ENCODE measurements around the gene DSG1. TPM values are rescaled to one million over a fixed set of nuclear protein-coding genes. Genes with fewer than 3 reads are reported as not detected.
"Not testable (repeated sequence)": the region's sequence is repeated elsewhere in the genome, so short reads cannot be mapped to it uniquely, and the experiment has no call there.

Gene DSG1
- polyA plus RNA-seq: under 1 TPM in 1 of 3 donors, not detected in 2; 0.01 TPM

DNA sequence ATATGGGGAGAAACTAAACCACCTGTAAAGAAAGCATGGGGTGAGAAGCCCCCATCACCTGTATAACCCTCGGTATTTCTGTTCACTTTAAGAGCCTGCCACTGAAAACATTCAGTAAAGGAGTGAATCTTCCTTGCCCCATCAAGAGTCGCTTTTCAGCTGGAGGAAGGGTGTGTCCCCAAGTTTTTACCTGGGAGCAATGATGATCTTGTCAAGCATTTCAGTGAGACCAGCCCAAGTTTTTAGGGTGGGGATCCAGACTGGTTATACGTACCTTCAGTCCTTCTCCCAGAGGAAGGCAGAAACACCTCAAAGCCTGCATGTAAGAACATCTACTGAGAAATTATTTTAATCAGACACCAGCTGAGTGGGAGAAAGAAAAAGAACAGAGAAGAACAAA, at the start of gene DSG1:
TSS of gene DSG1 (plus strand) at position 301 of the 400 bp plus-strand sequence. CDS start 141 bp downstream, outside the sequence.
- H3K27ac ChIP-seq (ENCODE audit: low read depth, low read length): no peak within 1 kb of the TSS
- 89 to 92% (median 90%) methylated on average over 3 of the region's 3 CpGs for WGBS, 3 donors

DNA sequence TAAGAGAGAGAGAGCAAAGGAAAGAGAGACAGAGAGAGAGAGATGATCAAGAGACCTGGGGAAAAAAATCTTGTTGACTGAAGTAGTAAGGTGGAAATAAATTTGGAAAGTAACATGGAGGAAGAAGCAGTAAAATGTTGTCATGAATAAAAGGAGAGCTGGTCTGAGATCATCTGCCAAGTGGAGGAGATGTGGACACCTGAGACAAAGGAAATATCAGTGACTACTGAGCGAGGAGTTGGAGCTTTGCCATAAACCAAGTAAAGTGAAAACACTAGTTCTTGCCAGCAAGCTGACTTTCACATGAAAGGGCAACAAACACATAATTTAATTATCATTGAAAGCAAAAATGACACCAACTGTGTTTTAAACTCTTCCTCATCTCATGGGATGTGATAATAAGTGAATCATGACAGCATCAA, 49.0 kb upstream of the DSG1 start:
- 9 to 20% (median 14%) methylated on average over 1 of the region's 1 CpG for WGBS, 3 donors
- H3K27ac ChIP-seq (ENCODE audit: low read depth, low read length): no peak overlapping the region

DNA sequence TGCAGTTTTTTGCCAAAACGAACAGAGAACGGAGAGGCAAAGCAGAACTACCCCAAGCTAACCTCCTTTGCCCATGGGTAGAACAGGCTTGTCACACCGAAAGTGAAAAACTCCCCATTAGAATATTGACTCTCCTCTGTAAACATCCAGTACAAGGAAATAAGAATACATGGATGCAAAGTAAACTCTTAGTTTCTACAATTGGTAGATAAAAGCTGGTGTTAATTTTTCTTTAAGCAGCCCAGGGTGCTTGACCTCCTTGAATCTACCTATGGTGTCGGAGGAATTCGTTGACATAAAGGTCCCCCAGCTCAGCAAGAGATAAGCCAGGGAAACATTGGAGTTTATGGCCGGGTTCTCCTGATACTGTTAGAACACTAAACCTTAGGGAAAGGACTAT, 48.4 kb upstream of the DSG1 start:
- H3K27ac ChIP-seq (ENCODE audit: low read depth, low read length): no peak overlapping the region
- WGBS, 3 donors: 31 to 74% (median 70%) methylated on average over 6 of the region's 6 CpGs

DNA sequence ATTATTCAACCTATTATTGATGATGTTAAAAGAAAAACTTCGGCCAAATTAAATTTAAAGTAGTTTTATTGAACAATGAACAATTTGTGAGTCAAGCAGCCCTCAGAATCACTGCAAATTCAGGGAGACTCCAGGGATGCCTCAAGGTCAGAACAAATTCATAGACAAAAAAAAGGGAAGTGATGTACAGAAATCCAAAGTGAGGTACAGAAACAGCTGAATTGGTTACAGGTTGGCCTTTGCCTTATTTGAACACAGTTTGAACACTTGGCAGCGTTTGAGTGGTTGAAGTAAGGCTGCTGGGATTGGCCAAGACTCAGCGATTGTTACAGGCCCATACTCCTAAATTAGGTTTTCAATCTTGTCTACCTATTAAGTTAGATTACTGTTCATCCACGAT, 47.4 kb upstream of the DSG1 start:
- H3K27ac ChIP-seq (ENCODE audit: low read depth, low read length): no peak overlapping the region
- WGBS, 3 donors: 87 to 91% (median 89%) methylated on average over 4 of the region's 4 CpGs

DNA sequence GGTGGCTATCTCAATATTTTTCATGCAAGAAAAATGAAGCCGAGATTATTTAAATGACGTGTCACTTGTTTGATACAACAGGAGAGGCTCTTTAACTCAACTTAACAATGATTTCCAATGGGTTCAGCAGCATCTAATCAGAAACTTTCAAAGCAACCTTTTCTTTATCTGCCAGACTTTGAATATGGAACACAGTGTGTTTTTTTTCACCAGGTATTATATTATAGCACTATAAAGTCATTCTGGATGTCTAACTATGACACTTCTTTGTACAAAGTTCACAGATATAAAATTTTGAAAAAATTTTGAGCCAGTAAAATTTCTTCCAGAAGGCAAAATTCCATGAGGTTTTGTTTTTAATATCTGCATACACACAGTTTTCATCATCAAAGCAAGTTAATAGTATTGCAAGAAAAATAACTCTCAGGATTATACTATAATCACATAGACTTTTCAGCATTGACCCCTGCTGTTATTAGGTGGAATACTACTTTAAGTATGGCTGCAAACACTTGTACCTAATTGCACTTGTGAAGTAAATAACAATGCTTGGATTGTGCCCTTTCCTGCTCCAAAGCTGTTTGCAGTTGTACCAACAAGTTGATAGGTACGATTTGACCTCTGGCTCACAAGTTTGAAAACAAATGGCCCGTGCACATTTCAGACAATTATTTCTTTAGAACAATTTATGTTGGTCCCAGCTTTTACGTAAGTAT, 44.0 kb upstream of the DSG1 start:
- no peak overlapping the region for H3K27ac ChIP-seq (ENCODE audit: low read depth, low read length)
- 44 to 77% (median 69%) methylated on average over 5 of the region's 5 CpGs for WGBS, 3 donors

DNA sequence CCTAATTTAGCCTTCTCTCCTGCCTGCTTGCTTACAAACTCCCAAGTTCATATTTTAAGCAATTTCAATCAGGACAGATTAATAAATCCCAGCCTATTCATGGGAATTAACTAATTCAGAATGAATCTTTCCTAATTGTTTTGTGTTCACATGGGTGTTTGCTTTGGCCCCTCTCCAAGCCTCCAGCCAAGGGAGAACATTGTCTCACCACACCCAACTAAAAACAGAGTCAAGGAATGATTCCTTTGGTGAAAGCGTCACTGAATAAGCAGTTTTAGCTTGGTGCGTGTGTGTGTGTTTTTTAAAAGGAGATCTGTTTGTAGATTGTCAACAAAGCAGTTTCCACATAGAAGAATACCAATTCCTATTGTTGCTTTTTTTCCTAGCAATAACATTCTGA, 43.0 kb upstream of the DSG1 start:
- no peak overlapping the region for H3K27ac ChIP-seq (ENCODE audit: low read depth, low read length)
- 10 to 45% (median 36%) methylated on average over 2 of the region's 2 CpGs for WGBS, 3 donors

DNA sequence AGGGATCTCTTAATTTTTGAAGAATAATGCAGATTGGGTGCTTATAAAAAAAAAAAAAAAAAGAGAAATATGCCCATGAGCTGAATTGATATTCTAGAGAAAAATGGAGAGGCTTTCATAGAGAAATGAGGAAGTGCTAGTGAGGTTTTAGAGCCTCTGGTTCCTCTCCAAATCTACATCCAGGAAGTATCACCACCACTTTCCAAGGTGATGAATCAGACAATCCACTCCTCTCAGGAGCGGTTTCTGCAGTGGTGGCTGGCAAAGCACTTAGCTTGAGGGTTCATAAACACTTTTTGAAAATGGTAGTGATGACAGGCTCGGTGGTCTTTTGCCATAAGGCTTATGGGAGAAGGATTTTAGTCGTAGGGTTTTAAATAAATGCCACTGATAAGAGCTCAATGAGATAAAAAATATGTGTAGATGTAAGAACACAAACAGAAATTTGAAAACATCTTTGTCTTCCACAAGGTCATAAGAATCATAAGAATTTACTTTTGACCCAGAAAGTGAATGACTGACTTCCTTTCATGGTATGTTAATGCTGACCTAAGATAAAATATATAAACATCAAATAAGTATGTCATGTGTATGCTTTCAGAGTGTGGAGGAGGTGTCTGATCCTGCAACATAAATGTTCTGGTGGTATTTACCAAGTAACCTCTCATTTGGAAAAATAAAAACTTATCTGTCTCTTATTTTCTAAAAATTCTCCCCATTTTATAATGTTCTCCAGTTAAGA, 42.1 kb upstream of the DSG1 start:
- WGBS, 3 donors: 35 to 46% (median 44%) methylated on average over 3 of the region's 3 CpGs
- H3K27ac ChIP-seq (ENCODE audit: low read depth, low read length): no peak overlapping the region

DNA sequence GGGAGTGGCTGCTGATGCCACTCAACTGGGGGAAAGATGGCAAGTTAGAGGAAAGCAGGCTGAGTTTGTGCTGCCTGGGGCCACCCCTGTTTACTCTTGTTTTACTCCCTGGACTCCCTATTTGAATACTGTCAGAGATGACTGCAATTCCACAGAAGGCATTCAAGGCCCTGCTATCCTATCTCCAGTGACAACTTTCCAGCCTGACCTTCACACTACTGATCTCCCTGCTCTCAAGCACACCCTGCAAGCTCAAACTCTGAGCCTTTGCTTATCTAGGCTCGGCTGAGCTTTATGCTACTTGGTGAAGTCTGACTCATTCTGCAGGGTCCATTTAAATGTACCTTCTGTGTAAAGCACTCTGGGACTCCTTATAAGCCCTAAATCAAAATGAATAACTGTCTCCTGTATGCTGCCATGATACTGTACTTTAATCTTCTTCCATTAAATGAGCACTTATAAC, 39.3 kb upstream of the DSG1 start:
- H3K27ac ChIP-seq (ENCODE audit: low read depth, low read length): no peak overlapping the region
- WGBS, 3 donors: 71 to 84% (median 81%) methylated on average over 1 of the region's 1 CpG

DNA sequence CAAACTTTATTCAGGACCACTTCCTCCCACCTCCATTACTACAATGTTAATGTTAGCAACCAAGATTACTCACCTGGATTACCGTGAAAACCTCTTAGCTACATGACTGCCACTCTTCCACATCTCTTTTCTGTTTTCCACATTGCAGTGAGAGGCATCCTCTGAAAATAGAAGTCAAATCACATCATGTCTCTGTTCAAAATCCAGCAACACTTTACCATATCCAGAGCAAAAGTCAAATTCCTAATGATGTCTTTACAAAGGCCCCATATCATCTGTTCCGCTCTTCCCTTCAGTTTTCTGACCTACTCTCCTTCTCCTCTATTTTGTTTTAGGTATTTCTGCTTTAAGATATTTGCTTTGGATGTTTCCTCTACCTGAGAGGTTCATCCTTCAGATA, 37.5 kb upstream of the DSG1 start:
- H3K27ac ChIP-seq (ENCODE audit: low read depth, low read length): no peak overlapping the region
- 78 to 100% (median 95%) methylated on average over 2 of the region's 2 CpGs for WGBS, 3 donors

DNA sequence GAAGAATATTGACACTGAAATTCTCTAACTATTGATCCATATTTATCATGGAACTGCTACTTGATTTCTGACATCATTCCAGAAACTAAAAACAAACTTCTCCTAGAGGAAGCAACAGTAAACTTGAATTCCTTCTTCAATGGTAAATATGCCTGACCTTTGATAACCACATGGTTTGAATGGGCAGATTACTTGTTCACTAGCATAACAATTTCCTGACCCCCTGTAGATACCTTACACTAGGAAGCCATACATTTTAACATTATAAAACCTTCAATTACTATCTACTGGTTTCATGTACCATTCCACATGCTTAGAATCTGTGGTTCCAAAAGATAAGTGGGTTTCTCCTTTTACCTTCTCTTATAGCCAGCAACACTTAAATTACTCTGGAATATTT, 36.5 kb upstream of the DSG1 start:
- H3K27ac ChIP-seq (ENCODE audit: low read depth, low read length): no peak overlapping the region

DNA sequence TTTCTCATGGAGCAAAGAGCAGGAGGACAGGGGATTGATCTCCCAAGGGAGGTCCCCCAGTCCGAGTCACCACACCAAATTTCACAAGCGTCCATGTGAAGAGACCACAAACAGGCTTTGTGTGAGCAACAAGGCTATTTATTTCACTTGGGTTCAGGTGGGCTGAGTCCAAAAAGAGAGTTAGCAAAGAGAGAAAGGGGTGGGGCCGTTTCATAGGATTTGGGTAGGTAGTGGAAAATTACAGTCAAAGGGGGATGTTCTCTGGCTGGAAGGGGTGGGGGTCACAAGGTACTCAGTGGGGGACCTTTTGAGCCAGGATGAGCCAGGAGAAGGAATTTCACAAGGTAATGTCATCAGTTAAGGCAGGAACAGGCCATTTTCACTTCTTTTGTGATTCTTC, 28.5 kb upstream of the DSG1 start:
- 55 to 85% (median 68%) methylated on average over 3 of the region's 3 CpGs for WGBS, 3 donors
- not testable (repeated sequence) for H3K27ac ChIP-seq (ENCODE audit: low read depth, low read length)

DNA sequence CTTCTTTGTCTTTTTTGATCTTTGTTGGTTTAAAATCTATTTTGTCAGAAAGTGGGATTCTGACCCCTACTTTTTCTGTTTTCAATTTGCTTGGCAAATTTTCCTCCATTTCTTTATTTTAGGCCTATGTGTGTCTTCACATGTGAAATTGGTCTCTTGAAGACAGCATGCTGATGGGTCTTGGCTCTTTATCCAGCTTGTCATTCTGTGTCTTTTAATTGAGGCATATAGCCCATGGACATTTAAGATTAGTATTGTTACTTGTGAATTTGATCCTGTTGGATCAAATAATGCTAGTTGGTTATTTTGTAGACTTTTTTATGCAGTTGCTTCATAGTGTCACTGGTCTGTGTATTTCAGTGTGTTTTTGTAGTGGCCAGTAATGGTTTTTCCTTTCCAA, 26.3 kb upstream of the DSG1 start:
- no peak overlapping the region for H3K27ac ChIP-seq (ENCODE audit: low read depth, low read length)

DNA sequence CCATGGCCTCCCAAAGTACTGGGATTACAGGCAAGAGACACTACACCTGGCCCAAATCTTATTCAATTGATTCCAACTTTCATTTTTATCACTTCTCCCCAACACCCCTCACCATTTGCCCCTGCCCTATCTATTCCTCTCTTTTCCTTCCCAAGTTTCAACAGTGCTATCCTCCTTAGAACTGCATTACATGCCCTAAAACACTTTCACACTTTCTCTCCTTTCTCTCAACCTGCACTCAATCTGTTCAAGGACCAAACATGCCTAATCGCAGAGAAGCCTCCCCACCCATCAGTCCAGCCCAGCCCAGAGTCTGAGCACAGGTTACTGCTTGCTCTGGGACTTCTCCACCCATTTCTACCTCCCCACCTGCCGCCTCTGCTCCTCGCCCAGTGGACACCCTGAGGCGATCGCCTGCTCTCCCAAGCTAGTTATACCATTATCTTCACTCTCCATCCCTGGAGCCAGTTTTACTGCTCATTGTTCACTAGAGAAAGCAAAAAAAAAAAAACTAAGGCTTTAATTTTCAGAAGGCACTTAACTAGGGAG, 23.7 kb upstream of the DSG1 start:
- H3K27ac ChIP-seq (ENCODE audit: low read depth, low read length): no peak overlapping the region
- WGBS, 3 donors: 85 to 93% (median 88%) methylated on average over 5 of the region's 5 CpGs

DNA sequence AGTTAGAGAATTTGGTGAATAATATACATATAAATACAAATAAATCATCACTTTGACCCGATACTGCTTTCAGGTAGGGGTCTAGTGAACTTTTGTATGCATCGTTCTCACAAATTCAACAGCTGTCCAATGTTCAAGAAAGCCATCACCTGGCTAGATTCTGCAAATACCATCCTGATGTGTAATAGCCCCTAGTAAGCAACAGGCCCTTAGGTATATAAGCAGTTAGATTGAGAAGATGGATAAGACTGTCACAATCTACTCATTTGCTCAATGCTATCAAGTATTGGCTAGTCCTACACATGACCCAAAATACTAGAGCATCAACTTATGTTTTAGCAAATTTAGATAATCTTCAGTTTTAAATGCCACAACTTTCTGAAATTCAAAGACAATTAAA, 20.7 kb upstream of the DSG1 start:
- no peak overlapping the region for H3K27ac ChIP-seq (ENCODE audit: low read depth, low read length)
- WGBS, 3 donors: 83 to 93% (median 93%) methylated on average over 2 of the region's 2 CpGs

DNA sequence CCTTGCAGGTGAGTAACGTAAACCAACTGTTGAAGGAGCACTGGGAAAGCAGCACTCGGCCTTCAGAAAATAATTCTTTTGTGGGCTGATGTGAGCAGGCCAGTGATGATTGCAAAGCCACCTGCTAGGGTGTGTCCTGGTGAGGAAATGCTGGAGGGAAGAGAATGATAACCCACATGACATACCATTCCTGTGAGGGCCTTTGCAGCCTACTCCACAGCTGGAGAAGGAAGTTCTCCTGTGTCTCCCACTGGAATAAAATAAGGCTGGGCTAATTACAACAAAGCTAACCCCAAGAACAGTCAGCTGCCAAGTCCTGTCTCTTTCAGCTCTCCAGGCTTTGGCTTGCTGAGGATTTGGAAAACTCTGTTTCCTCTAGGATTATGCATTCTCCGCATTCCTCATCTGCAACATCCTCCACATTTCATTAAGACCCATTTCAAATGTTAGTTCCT, 16.7 kb upstream of the DSG1 start:
- H3K27ac ChIP-seq (ENCODE audit: low read depth, low read length): no peak overlapping the region
- WGBS, 3 donors: 53 to 81% (median 53%) methylated on average over 3 of the region's 3 CpGs

DNA sequence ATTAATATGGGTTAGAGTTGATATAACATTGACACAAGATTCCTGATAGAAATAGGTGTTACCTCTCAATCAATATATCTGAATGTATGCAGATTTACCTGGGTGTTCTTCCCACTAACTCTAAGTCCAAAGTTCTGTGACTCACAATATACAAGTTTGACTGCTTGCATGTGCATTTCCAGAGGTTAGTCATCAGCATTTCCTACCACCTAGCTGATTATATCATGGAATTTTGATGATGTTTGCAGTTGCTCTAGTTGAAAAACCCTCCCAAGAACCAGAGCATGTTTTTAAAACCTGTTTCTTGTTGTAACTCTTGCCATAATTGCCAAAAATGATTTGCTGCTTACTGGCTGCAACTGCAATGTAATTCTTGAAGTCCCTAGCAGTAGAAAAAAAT, 15.0 kb upstream of the DSG1 start:
- no peak overlapping the region for H3K27ac ChIP-seq (ENCODE audit: low read depth, low read length)

DNA sequence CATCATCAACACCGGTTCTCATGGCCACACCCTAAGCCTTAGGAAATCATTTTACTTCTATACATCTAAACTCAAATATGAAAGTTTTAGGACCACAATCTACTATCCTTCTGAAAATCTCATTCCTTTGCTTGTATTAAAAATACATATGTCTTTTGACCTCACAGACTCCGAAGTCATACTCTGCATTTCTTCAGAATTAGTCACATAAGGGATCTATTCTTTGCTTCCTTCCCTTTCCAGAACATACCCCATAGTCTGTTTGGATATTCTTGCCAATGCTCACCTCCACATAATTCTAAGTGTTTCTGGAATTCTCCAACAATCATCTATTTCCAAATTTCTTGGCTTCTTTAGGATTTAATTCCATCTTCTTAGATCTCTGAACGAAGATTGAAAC, 14.2 kb upstream of the DSG1 start:
- WGBS, 3 donors: 84 to 89% (median 87%) methylated on average over 3 of the region's 3 CpGs
- H3K27ac ChIP-seq (ENCODE audit: low read depth, low read length): no peak overlapping the region

DNA sequence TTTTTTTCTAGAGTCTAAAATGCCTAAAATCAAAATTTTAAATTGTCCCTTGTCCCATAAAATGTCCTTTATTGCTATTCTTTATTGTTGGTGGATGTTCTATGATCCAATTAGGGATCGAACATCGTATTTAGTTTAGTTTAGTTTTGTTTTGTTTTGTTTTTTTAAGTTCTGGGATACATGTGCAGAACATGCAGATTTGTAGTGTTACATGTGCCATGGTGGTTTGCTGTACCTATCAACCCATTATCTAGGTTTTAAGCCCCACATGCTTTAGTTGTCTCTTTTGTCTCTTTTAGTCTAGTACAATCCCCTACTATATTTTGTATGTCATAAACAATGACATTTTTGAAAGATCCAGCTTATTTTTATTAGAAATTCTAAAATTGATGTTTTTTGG, 8.8 kb upstream of the DSG1 start:
- WGBS, 3 donors: 83 to 98% (median 95%) methylated on average over 2 of the region's 2 CpGs
- no peak overlapping the region for H3K27ac ChIP-seq (ENCODE audit: low read depth, low read length)

DNA sequence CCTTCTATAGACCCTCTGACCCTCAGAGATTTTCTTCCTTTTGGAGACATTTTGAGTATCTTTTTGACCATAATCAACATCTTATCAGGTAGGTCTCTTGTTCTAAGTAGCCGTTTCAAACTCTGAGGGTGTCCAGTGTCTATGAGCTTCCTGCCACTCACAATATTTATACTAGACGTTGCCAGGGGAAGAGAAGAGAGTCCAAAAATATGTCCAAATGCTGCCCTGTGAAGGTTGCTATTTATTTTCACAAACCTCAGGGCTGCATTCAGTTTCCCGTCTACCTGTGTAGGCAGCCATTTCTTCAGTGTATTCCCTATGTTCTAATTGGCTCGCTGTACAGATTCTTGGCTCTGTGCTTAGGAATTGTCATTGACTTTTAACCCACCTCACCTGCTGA, 986 bp upstream of the DSG1 start:
- H3K27ac ChIP-seq (ENCODE audit: low read depth, low read length): no peak overlapping the region
- 37 to 64% (median 62%) methylated on average over 4 of the region's 4 CpGs for WGBS, 3 donors

DNA sequence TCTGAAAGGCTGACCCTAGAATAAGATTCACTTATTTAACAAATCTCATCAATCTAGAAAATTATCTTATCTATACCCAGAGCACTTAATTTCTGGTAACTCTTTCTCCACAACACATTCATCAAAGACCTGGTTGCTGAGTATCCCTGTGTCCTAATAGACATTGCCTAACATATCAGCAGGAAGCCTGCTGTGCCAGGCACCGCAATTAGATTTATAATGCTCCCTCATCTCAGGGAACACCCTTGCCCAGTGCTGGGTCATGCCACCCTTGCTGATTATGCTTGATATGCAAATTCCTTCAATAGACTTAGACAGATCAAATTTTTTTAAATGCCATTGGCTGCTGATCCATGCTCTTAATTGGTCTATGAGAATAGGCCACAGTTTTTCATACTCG, 3.8 kb downstream of the DSG1 start:
- H3K27ac ChIP-seq (ENCODE audit: low read depth, low read length): no peak overlapping the region
- 53 to 79% (median 73%) methylated on average over 2 of the region's 2 CpGs for WGBS, 3 donors
